GM12875 (cell line): ENCODE measurements around the gene GRIP1.

Experiments used
- H3K4me3 ChIP-seq: one replicate; pipeline ENCODE4 v1.5.1; 2011; ENCODE audit warnings: low read depth, low read length, control low read depth
- CTCF ChIP-seq: IDR thresholded peaks from 2 replicates; pipeline ENCODE4 v1.5.1; 2011; ENCODE audit warnings: low read depth, mild to moderate bottlenecking, control low read depth, inconsistent platforms, low read length, moderate library complexity, borderline replicate concordance; ENCODE audit not compliant: insufficient read depth

GRIP1 gene

GRCh38 chr12:66633676-66634075, 45.2 kb downstream of the GRIP1 start:
- TF ChIP-seq CTCF = no peak

GRCh38 chr12:66629138-66629870, 49.6 kb downstream of the GRIP1 start:
- no peak for TF ChIP-seq CTCF
- H3K4me3 ChIP-seq = no peak overlapping the region

More at GRCh38 chr12:66633676-66634075, 45.2 kb downstream of the GRIP1 start:
- no peak overlapping the region for H3K4me3 ChIP-seq

- no peak for TF ChIP-seq CTCF
- H3K4me3 ChIP-seq = no peak overlapping the region
Measured at GRCh38 chr12:66627988-66628317, 50.9 kb downstream of the GRIP1 start.

- no peak overlapping the region for H3K4me3 ChIP-seq
- no peak for TF ChIP-seq CTCF
Measured at GRCh38 chr12:66627270-66627987, 51.4 kb downstream of the GRIP1 start.

GRCh38 chr12:66624806-66625205, 54.1 kb downstream of the GRIP1 start:
- H3K4me3 ChIP-seq = no peak overlapping the region
- no peak for TF ChIP-seq CTCF

- TF ChIP-seq CTCF = no peak
- H3K4me3 ChIP-seq = no peak overlapping the region
Measured at GRCh38 chr12:66623455-66623854, 55.4 kb downstream of the GRIP1 start.

GRCh38 chr12:66620688-66621087, 58.2 kb downstream of the GRIP1 start:
- no peak overlapping the region for H3K4me3 ChIP-seq
- TF ChIP-seq CTCF = no peak
